Uterus (tissue), 4 donors: ENCODE results near the gene RPL29. TPM values are rescaled to one million over a fixed set of nuclear protein-coding genes. Genes with fewer than 3 reads are reported as not detected.
"Not testable (repeated sequence)": the region's sequence is repeated elsewhere in the genome, so short reads cannot be mapped to it uniquely, and the experiment has no call there.

Experiments
- DNase-seq, 2 donors: peaks; one replicate each; pipeline ENCODE4 v3.0.0-alpha.2; 2019 to 2020
- H3K27ac ChIP-seq, 2 donors: fragments of 200-600 bp; sonication (generic); 1 replicate in 1 of 2; 2 replicates in 1 of 2; pipeline ENCODE4 v1.5.1; 2016 to 2018
- H3K27me3 ChIP-seq, 2 donors: fragments of 200-600 bp; sonication (generic); one replicate each; pipeline ENCODE4 v1.5.1; 2018 to 2019; ENCODE audit warnings: control low read depth in 1 of 2
- H3K36me3 ChIP-seq, 2 donors: fragments of 200-600 bp; sonication (generic); one replicate each; pipeline ENCODE4 v1.5.1; 2019; ENCODE audit warnings: control low read depth in 1 of 2
- H3K4me1 ChIP-seq, 2 donors: fragments of 200-600 bp; sonication (generic); one replicate each; pipeline ENCODE4 v1.5.1; 2018 to 2019; ENCODE audit warnings: control low read depth in 1 of 2
- H3K4me3 ChIP-seq, 2 donors: fragments of 200-600 bp; sonication (generic); 1 replicate in 1 of 2; 2 replicates in 1 of 2; pipeline ENCODE4 v1.5.1; 2018 to 2019; ENCODE audit warnings: mild to moderate bottlenecking in 1 of 2
- H3K9me3 ChIP-seq, 2 donors: fragments of 200-600 bp; sonication (generic); one replicate each; pipeline ENCODE4 v1.5.1; 2019; ENCODE audit warnings: control low read depth in 1 of 2
- POLR2A ChIP-seq, 2 donors: fragments of 450-650 bp; IDR thresholded peaks; one replicate each; pipeline ENCODE4 v1.6.1; 2016; ENCODE audit warnings: antibody characterized with exemption in 2 of 2, mild to moderate bottlenecking in 1 of 2, moderate library complexity in 1 of 2
- intact Hi-C: fragments of 100-400 bp; cut with DNase I; formaldehyde crosslinking; loops from one replicate; pipeline ENCODE4 v1.15.1; 2023; ENCODE audit warnings: low total_unique reads
- total RNA-seq, 4 donors: library from RNA; depleted of rRNA in 3 of 4; stranded (reverse); fragments of >200 nt in 3 of 4; gene quantifications; one replicate each; pipeline versions ENCODE4 v1.1.0 to v1.2.4, GENCODE V29; 2014 to 2023
- TF ChIP-seq, protein P1 (sequence below), 4 experiments: fragments of 200-600 bp in 2 of 4; fragments of 450-650 bp in 2 of 4; sonication (generic) in 2 of 4; IDR thresholded peaks; one replicate each; pipeline ENCODE4 v1.5.1; 2016 to 2019; ENCODE audit warnings: antibody characterized with exemption in 4 of 4, mild to moderate bottlenecking in 2 of 4, moderate library complexity in 1 of 4
- donor health status: DM: yes; HTN: yes; CAD: no.

RPL29 gene
- total RNA-seq: 1,000 to 10,000 TPM in 3 of 4 donors, 100 to 1,000 TPM in 1; 696 to 2,362 (median 1,238) TPM

DNA sequence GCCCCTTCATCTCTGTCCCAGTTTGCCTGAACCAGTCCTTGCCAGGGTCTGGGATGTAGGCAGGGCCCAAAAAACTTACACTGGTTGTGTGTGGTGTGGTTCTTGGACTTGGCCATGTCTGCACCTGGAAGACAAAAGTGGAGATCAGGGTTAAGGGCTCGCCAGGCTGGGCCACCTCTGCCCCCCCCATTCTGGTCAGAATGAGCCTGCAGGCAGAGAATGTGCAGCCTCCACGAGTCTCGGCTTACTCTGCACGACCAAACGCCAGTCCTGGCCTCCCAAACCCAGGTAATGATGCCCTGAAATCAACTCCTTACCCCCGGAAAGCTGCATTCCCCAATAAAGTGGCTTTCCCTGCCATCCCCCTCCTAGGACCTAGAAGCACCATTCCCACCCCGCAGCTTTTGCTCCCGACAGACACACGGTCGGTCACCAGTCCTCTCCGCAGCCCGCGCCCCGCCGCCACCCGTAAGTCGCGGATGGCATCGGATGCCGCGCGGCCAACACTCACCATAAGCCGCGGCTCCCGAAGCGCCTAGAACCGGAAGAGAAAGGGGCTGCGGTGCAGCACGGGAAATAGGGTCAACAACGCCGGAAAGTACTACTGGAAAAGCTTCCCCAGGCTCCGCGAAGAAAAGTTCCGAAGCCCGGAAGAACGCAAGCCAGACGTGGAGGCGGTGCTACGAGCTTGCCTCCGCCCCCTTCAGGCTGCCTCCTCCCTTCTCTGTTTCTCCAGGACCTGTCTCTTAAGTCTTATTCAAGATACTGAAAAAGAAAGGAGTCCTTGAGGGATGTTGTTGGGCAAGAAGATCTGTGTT, at the start of gene RPL29:
TSS of gene RPL29 (minus strand) at position 550 of the 818 bp plus-strand sequence. CDS start at position 116, 434 bp downstream.
- TF ChIP-seq, protein P1, sequence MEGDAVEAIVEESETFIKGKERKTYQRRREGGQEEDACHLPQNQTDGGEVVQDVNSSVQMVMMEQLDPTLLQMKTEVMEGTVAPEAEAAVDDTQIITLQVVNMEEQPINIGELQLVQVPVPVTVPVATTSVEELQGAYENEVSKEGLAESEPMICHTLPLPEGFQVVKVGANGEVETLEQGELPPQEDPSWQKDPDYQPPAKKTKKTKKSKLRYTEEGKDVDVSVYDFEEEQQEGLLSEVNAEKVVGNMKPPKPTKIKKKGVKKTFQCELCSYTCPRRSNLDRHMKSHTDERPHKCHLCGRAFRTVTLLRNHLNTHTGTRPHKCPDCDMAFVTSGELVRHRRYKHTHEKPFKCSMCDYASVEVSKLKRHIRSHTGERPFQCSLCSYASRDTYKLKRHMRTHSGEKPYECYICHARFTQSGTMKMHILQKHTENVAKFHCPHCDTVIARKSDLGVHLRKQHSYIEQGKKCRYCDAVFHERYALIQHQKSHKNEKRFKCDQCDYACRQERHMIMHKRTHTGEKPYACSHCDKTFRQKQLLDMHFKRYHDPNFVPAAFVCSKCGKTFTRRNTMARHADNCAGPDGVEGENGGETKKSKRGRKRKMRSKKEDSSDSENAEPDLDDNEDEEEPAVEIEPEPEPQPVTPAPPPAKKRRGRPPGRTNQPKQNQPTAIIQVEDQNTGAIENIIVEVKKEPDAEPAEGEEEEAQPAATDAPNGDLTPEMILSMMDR (IDR thresholded peaks at IDR 0.05): peak; percentile 24 to 52 (median 44)
- TF ChIP-seq POLR2A (IDR thresholded peaks at IDR 0.05): peak; percentile 41 to 71
- intact Hi-C loops: no loop called here
- no peaks in the 10 kb centered on the region for H3K27me3 ChIP-seq
- H3K27ac ChIP-seq: peak within 1 kb of the TSS; percentile 87 to 89
- H3K4me1 ChIP-seq: peaks cover 0 to 6% of the 10 kb centered on the region in 2 donors
- H3K36me3 ChIP-seq: no peaks in the 10 kb centered on the region
- no peaks in the 10 kb centered on the region for H3K9me3 ChIP-seq
- DNase-seq: peak; percentile 94 to 96
- H3K4me3 ChIP-seq: peak within 1 kb of the TSS; percentile 71 to 85

DNA sequence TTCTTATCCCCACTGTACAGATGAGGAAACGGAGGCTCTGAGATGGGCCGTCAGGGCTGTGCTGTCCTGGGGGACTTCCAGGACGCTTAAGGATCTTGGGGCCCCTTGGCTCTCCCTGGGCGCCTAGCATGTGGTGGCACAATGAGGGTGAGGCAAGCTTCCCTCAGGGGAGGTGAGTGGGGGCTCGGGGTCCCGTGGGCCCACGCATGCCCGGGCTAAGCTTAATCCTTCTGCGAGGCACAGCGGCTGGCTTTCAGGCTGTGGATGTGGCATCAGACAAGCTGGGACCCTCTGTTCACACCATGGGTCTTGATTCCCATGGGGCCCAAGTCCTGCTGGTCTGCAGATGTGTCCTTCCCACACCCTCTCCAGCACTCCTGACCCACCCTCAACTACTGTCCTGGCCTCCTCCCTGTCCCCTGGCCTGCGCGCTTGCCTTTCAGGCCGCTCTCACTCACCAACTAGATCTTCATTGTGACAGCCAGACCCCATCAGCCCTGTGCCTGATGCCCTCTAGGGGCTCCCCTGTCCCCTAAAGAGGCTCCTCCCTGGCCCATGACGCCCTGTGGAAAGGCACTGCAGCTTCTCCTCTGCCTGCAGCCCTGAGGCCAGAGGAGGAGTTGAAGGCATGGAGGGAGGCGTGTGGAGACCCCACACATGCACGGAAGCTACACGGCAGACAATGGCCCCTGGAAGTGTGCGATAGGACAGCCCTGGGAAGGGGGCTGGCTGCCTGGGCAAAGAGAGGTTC, 49.3 kb upstream of the RPL29 start:
- no peak overlapping the region for H3K27ac ChIP-seq
- no peak for TF ChIP-seq POLR2A (IDR thresholded peaks at IDR 0.05)
- TF ChIP-seq, protein P1 (IDR thresholded peaks at IDR 0.05): no peak
- no peaks in the 10 kb centered on the region for H3K9me3 ChIP-seq
- no peak overlapping the region for H3K4me3 ChIP-seq
- no peak for DNase-seq
- H3K27me3 ChIP-seq: no peaks in the 10 kb centered on the region
- no peaks in the 10 kb centered on the region for H3K36me3 ChIP-seq
- no peaks in the 10 kb centered on the region for H3K4me1 ChIP-seq
- intact Hi-C loops: no loop called here

DNA sequence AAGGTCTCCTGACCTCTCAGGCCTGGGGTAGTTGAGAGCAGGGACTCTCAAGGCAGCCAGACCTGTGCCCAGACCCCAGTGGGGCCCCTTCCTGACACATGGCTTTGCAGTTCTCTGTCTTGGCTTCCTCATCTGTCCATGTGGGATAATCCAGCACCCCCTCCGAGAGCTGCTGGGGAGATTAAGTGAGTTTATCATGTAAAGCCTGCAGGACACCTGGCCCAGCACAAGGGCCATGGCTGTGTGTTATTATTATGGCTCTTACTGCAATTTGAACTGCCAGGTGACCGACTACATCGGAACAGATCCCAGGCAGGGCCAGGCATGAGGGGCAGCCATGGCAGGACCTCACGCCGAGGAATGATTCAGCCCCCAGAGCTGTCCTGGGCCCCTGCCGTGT, 48.1 kb upstream of the RPL29 start:
- no peak overlapping the region for H3K27ac ChIP-seq
- intact Hi-C loops: no loop called here
- DNase-seq: no peak
- H3K36me3 ChIP-seq: no peaks in the 10 kb centered on the region
- H3K9me3 ChIP-seq: no peaks in the 10 kb centered on the region
- H3K27me3 ChIP-seq: no peaks in the 10 kb centered on the region
- H3K4me3 ChIP-seq: no peak overlapping the region
- no peak for TF ChIP-seq POLR2A (IDR thresholded peaks at IDR 0.05)
- TF ChIP-seq, protein P1 (IDR thresholded peaks at IDR 0.05): no peak
- no peaks in the 10 kb centered on the region for H3K4me1 ChIP-seq

DNA sequence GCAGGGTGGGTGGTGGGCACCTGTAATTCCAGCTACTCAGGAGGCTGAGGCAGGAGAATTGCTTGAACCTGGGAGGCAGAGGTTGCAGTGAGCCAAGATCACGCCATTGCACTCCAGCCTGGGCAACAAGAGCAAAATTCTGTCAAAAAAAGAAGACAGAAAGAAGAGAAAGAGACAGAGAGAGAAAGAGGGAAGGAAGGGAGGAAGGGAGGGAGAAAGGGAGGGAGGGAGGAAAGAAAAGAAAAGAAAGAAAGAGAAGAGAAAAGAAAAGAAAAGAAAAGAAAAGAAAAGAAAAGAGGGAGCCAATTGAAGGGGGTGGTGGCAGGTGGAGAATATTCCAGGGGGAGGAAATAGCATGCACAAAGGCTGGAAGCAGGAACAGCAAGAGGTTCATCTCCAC, 47.3 kb upstream of the RPL29 start:
- DNase-seq, H3K27ac ChIP-seq, H3K36me3 ChIP-seq, H3K4me3 ChIP-seq, H3K4me1 ChIP-seq, intact Hi-C loops, H3K9me3 ChIP-seq, H3K27me3 ChIP-seq: not testable (repeated sequence)

DNA sequence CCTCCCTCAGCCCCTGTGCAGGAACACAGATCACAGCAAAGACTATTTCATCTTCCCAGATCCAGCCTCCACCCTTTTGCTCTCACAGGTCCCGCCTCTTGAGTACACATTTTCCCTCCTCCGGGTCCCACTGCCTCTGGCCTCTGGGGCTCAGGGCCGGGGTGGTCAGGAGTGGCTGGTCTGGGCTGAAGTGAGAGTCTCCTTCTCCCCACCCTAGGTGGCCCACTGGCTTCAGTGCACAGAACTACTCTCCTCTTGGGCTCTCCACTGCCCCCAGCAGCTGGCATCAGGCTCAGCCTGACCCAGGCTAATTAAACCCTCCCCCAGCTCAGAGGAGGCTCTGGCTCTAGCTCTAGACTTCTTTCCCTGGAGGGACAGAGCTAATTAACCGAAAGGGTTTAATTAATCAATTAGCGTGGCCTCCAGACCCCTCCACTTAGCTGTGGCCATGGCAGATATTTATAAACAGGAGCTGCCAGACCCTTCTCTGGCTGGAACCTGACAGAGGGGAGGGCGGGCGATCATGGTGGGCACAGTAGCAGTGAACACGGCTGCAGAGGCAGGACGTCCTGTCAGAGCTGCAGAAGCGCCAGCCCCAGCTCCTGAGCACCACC, 45.5 kb upstream of the RPL29 start:
- Histone ChIP-seq H3K36me3 (no peaks in the 10 kb centered on the region), H3K9me3 (no peaks in the 10 kb centered on the region), H3K4me3 (no peak overlapping the region), H3K27ac (no peak overlapping the region), H3K27me3 (no peaks in the 10 kb centered on the region), H3K4me1 (no peaks in the 10 kb centered on the region)
- TF ChIP-seq, protein P1 (IDR thresholded peaks at IDR 0.05): no peak
- no peak for TF ChIP-seq POLR2A (IDR thresholded peaks at IDR 0.05)
- no peak for DNase-seq
- intact Hi-C loops: no loop called here
